ENCODE data around the gene ANAPC1. TPM values are rescaled to one million over a fixed set of nuclear protein-coding genes. Genes with fewer than 3 reads are reported as not detected.
A peak's percentile ranks its signal among the peaks of the same experiment; 100 is the strongest.
"Not testable (repeated sequence)": the region's sequence is repeated elsewhere in the genome, so short reads cannot be mapped to it uniquely, and the experiment has no call there.

Gene ANAPC1
- total RNA-seq, 3 donors from 2014 or later, result 103 to 112 (median 108) TPM

DNA sequence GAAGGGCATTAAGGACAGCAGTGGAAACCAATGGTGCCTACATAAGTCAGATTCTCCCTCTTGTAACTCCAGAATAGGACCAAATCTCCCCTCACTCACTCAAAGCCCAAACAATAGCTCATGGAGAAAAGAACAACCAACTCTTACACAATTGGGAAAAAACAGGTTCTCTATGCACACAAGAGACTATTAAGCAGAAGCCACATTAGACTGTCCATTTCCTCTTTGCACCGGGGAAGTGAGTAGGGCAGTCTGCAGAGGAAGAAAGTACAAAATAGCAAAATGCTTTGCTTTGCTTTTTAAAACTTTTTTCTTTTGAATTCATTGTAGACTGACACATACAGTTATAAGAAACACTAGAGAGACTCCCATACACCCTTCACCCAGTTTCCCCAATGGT is 133.4 kb downstream of the ANAPC1 start:
- not testable (repeated sequence) for H3K4me3 Mint-ChIP-seq; H3K27me3 Mint-ChIP-seq (ENCODE audit: low read depth); ATAC-seq; H3K4me1 Mint-ChIP-seq (ENCODE audit: low read depth); DNase-seq; H3K9me3 Mint-ChIP-seq; H3K36me3 Mint-ChIP-seq (ENCODE audit: insufficient read depth)

DNA sequence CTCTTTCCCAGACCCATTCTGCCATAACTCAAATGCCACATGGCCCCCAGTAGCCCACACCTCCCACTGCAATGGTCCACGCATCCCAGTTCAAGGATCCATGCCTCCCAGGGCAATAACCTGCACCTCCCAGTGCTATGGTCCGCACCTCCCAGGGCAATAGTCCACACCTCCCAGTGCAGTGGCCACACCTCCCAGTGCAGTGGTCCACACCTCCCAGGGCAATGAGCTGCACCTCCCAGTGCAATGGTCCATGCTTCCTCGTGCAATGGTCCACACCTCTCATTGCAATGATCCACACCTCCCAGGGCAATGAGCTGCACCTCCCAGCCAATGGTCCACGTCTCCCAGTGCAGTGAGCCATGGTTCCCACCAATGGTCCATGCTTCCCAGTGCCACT is 135.6 kb downstream of the ANAPC1 start:
- H3K27me3 Mint-ChIP-seq (ENCODE audit: low read depth); H3K36me3 Mint-ChIP-seq (ENCODE audit: insufficient read depth); DNase-seq; ATAC-seq; H3K9me3 Mint-ChIP-seq; H3K4me3 Mint-ChIP-seq; H3K4me1 Mint-ChIP-seq (ENCODE audit: low read depth): not testable (repeated sequence)

GRCh38 chr2:111747410-111748115 is 136.4 kb downstream of the ANAPC1 start:
- not testable (repeated sequence) for H3K4me1 Mint-ChIP-seq (ENCODE audit: low read depth); H3K27me3 Mint-ChIP-seq (ENCODE audit: low read depth); H3K9me3 Mint-ChIP-seq; H3K36me3 Mint-ChIP-seq (ENCODE audit: insufficient read depth); H3K4me3 Mint-ChIP-seq
- DNase-seq, result peak; percentile 60
- ATAC-seq, result peak; percentile 92 to 94

GRCh38 chr2:111744751-111745150 is 139.2 kb downstream of the ANAPC1 start:
- DNase-seq; ATAC-seq; H3K9me3 Mint-ChIP-seq; H3K27me3 Mint-ChIP-seq (ENCODE audit: low read depth); H3K4me3 Mint-ChIP-seq; H3K36me3 Mint-ChIP-seq (ENCODE audit: insufficient read depth); H3K4me1 Mint-ChIP-seq (ENCODE audit: low read depth): not testable (repeated sequence)

GRCh38 chr2:111741517-111741916 is 142.5 kb downstream of the ANAPC1 start:
- not testable (repeated sequence) for H3K36me3 Mint-ChIP-seq (ENCODE audit: insufficient read depth); H3K4me3 Mint-ChIP-seq; H3K27me3 Mint-ChIP-seq (ENCODE audit: low read depth); H3K4me1 Mint-ChIP-seq (ENCODE audit: low read depth); H3K9me3 Mint-ChIP-seq; ATAC-seq; DNase-seq

- not testable (repeated sequence) for H3K4me1 Mint-ChIP-seq (ENCODE audit: low read depth); H3K4me3 Mint-ChIP-seq; H3K36me3 Mint-ChIP-seq (ENCODE audit: insufficient read depth); H3K27me3 Mint-ChIP-seq (ENCODE audit: low read depth); H3K9me3 Mint-ChIP-seq; DNase-seq
- peak; percentile 73 to 88 for ATAC-seq
Observed at GRCh38 chr2:111735838-111736721, 147.9 kb downstream of the ANAPC1 start.

DNA sequence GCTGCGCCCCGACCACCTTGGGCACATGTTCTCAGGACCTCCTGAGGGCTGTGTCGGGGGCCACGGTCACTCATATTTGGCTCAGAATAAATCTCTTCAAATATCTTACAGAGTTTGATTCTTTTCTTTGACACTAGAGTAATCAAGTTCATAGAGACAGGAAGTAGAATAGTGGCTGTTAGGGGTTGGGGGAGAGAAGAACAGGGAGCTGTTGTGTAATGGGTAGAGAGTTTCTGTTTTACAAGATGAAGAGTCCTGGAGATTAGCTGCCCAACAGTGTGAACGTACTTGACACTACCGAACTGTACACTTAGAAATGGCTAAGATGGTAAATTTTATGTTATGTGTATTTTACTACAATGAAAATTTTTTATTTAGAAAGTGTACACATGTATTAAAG is 148.6 kb downstream of the ANAPC1 start:
- not testable (repeated sequence) for DNase-seq; H3K36me3 Mint-ChIP-seq (ENCODE audit: insufficient read depth); ATAC-seq; H3K9me3 Mint-ChIP-seq; H3K4me3 Mint-ChIP-seq; H3K4me1 Mint-ChIP-seq (ENCODE audit: low read depth); H3K27me3 Mint-ChIP-seq (ENCODE audit: low read depth)

DNA sequence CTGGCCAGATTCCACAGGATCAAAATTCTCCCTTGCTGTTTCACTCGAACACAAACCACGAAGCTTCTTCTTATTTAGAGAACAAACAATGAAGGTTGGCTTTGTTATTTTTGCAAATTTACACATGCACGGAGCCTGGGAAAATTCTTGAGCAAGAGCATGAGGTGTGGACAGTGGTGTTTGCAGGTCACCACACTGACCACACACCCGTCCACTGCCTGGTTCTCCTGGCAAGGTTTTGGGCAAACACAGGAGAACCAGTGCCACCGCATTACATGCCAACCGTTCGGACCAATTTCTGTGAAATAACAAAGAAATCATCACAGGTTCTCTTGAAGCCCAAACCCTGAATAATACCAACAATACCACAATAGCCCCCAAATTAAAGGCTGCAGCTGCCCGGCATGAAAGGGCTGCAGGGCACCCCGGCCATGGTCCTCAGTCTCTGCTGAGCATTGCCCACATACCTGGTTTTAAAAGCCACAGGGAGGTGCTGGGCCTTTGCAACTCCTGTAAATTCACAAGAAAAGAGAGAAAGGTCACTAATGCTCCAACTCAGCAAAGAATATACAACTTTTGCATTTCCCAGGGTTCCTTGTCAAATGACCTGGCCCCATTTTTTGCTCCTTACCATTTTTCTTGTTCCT is 154.1 kb downstream of the ANAPC1 start:
- H3K27me3 Mint-ChIP-seq (ENCODE audit: low read depth); H3K4me3 Mint-ChIP-seq; ATAC-seq; H3K9me3 Mint-ChIP-seq; DNase-seq; H3K4me1 Mint-ChIP-seq (ENCODE audit: low read depth); H3K36me3 Mint-ChIP-seq (ENCODE audit: insufficient read depth): not testable (repeated sequence)

DNA sequence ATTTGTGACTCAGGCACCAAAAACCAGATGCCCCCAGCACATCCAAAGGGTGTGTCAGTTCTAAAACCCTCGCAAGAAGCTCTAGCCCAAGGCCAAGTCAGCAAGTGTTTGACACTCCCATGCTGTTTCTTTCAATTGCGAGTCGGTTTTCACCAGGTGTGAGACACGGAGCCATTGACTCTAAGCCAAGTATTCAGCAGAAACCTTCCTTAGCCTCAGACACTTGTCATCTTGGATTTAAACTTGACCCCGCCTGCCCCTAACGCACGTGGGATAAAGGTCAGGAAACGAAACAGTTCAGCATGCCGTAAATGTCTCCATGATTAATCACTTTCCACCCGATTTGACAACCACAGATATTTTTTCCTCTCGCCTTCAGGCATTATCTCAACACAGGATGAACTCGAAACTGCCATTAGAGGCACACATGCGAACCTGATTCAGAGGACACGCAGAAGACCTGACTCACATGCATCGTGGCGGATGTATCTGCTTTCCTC is 156.3 kb downstream of the ANAPC1 start:
- H3K4me1 Mint-ChIP-seq (ENCODE audit: low read depth); H3K36me3 Mint-ChIP-seq (ENCODE audit: insufficient read depth); DNase-seq; H3K9me3 Mint-ChIP-seq; H3K27me3 Mint-ChIP-seq (ENCODE audit: low read depth); H3K4me3 Mint-ChIP-seq: not testable (repeated sequence)
- ATAC-seq, result peak; percentile 80 to 84

DNA sequence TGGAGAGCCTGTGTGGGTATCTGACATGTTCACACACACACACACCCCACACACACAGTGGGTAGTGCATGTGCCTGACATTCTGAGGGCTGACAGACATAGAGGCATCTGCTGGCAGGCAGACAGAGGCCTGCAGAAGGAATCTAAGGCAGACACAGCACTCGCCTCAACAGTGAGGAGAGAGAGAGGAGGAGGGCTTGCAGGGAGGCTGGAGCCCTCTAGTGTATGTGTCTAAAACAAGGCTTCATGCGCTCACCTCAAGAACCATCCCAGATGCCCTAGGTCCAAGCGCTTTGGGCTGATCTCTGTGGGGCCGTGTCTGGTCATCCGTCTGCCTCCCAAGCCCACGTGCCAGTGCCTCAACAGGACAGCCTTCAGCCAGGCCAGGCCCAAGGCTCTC is 158.3 kb downstream of the ANAPC1 start:
- H3K27me3 Mint-ChIP-seq (ENCODE audit: low read depth); DNase-seq; H3K9me3 Mint-ChIP-seq; H3K36me3 Mint-ChIP-seq (ENCODE audit: insufficient read depth); H3K4me3 Mint-ChIP-seq; H3K4me1 Mint-ChIP-seq (ENCODE audit: low read depth): not testable (repeated sequence)
- ATAC-seq, result peak; percentile 36 to 60

DNA sequence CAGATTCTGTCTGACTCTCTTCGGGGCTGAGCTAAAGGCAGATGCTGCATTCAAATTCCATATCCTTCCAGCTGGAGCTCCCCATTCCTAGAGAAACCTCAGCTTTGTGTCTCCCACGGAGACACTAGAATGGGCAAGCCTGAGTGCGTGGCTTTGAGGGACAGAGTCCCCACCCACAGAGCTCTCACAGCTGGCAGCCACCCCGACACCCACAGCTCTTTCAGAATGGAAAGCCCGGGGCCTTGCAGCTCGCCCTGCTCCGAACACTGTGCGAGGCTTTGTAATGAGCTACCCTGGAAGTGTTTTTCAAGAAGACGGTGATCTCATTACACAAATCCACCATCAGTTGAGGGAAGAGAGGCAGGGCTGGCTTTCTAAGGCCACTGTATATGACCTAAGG is 164.4 kb downstream of the ANAPC1 start:
- not testable (repeated sequence) for H3K27me3 Mint-ChIP-seq (ENCODE audit: low read depth); DNase-seq; H3K36me3 Mint-ChIP-seq (ENCODE audit: insufficient read depth); H3K9me3 Mint-ChIP-seq; H3K4me1 Mint-ChIP-seq (ENCODE audit: low read depth); H3K4me3 Mint-ChIP-seq
- peak in 1 of 2 donors; percentile 65 for ATAC-seq

Other genes with a start within 250 kb of the ANAPC1 start
- gene MERTK, start 14.4 kb upstream of the ANAPC1 start, total RNA-seq, result under 1 TPM; 0.42 to 0.87 (median 0.63) TPM
- gene TMEM87B, start 171.1 kb upstream of the ANAPC1 start, total RNA-seq, result 10 to 100 TPM in 2 of 3 donors, 1 to 10 TPM in 1; 10.0 to 10.7 (median 10.0) TPM